NCI-H510A (cell line): ENCODE results near the gene GOLGA8K.
"Not testable (repeated sequence)": the region's sequence is repeated elsewhere in the genome, so short reads cannot be mapped to it uniquely, and the experiment has no call there.

Experiments
- DNase-seq: peaks from one replicate; lab custom pipeline; 2025; lab: John Stamatoyannopoulos, UW

The GOLGA8K gene

DNA sequence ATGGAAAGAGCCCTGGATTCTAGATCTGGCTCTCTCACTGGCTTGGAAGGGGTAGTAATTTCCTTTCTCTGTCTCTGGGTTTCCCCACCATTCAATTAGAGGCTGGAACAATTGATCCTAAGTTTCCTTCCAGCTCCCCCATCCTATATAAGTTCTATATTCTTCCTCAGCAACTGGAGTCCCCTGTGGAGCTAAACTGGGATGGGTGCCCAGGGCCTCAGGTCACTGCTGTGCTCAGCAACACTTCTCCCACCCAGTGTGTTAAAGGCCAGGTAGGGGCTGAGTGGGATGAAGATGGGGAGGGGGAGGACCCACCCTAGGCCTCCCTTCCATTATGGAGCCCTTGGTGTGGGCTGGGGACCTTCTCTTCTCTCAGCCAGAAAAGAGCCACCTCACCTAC is 46.2 kb downstream of the GOLGA8K start:
- DNase-seq: not testable (repeated sequence)

- not testable (repeated sequence) for DNase-seq
Observed at GRCh38 chr15:32352748-32353147, 50.3 kb downstream of the GOLGA8K start.

GRCh38 chr15:32350563-32351220 is 52.4 kb downstream of the GOLGA8K start:
- DNase-seq: not testable (repeated sequence)

DNA sequence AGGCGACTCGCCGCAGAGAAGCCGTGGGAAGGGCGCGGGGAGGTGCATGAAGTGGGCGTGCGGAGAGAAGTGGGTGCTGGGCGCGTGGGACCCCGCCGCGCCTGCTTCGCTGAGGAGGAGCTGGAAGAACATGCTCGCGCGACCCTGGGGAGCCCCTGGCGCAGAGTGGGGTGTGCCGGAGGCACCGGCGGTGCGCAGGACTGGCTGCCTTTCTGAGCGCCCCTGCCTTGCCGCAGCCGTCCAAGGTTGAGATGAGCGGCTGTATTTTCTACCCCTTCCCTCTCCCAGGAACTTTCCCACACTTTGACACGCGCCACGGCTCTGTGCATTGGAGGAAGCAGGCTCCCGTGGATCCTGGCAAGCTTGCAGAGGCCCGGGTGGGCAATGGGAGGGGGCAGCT is 56.1 kb downstream of the GOLGA8K start:
- not testable (repeated sequence) for DNase-seq

DNA sequence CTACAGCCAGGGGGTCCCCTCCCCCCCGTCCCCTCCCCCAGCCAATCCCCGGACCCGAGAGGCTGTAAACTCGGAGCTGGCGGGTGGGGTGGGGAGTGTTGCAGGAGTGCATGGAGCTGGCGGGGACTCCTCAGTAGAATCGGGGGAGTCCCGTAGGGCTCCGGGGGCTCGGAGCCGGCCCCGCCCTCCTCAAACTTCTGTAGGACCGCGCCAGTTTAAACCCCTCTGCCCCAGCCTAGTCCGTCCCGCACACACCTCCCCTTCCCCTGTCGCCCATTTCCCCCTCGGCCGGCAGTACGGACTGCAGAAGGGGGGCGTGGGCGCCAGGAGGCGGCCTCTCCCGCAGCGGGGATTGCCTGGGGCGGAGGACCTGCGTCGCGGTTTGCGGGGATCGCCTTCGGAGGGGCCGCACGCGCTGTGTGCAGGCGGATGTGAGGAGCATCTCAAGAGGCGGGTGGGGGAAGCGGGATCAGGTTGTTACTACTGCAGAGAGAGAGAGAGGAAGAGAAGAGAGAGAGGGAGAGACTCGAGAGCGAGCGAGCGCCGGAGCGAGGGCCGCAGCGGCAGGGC is 57.0 kb downstream of the GOLGA8K start:
- DNase-seq: not testable (repeated sequence)

GRCh38 chr15:32343921-32344320 is 59.2 kb downstream of the GOLGA8K start:
- DNase-seq: not testable (repeated sequence)
